ENCODE measurements around the gene PHACTR1. TPM values are rescaled to one million over a fixed set of nuclear protein-coding genes. Genes with fewer than 3 reads are reported as not detected.

PHACTR1 gene
- total RNA-seq, 2 experiments from 2014 or later = 1.3 to 2.3 TPM

DNA sequence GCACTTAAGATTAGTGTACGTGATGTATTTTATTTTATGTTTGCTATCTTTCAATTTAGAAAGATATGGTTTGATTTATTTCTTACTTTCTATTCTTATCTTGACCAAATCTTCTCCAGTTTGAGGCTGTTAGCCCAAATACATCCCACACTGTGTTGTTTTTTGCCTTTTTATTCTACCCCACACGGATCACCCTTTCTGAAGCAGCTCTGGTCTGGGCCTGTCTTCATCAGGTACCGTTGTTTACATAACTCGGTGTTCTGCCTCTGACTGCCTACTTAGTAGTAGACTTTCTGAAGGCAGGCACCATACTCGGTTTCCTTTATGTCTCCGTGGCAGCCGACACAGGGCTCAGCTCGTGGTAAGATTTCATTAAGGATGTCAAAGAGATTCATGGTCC lies 95.0 kb downstream of the PHACTR1 start:
- no peaks in the 10 kb centered on the region for H3K36me3 ChIP-seq (ENCODE audit: insufficient read depth, low read length)
- H3K4me1 Mint-ChIP-seq (ENCODE audit: low read depth) = no peaks in the 10 kb centered on the region
- CTCF ChIA-PET = no interaction called here
- TF ChIP-seq CTCF (IDR thresholded peaks at IDR 0.05) = no peak
- H3K4me1 ChIP-seq (ENCODE audit: insufficient read depth, low read length) = no peaks in the 10 kb centered on the region
- peaks cover under 1% of the 10 kb centered on the region for H3K27me3 Mint-ChIP-seq
- intact Hi-C loops (cut with DNase I, micrococcal nuclease) = no loop called here
- ATAC-seq (ENCODE audit: poor library complexity) = no peak
- POLR2A ChIA-PET = no interaction called here
- H3K27ac ChIP-seq (ENCODE audit: low read depth in 1 of 2, low read length in 2 of 2) = no peak overlapping the region
- peaks cover 0 to 4% of the 10 kb centered on the region in 2 experiments for H3K27me3 ChIP-seq (ENCODE audit: control insufficient read depth in 1 of 2, insufficient read depth in 2 of 2, low read length in 2 of 2)
- no peaks in the 10 kb centered on the region for H3K9me3 Mint-ChIP-seq
- no peak overlapping the region for H3K4me3 ChIP-seq (ENCODE audit: low read length)
- no peaks in the 10 kb centered on the region for H3K9me3 ChIP-seq (ENCODE audit: control insufficient read depth in 1 of 2, insufficient read depth in 1 of 2, low read length in 2 of 2)
- H3K36me3 Mint-ChIP-seq (ENCODE audit: low read depth) = no peaks in the 10 kb centered on the region
- no peak overlapping the region for H3K27ac Mint-ChIP-seq
- H3K4me3 Mint-ChIP-seq = no peak overlapping the region
- no peak for DNase-seq

GRCh38 chr6:12813321-12813720 lies 96.8 kb downstream of the PHACTR1 start:
- H3K27me3 Mint-ChIP-seq = peaks cover 7% of the 10 kb centered on the region
- no peak for TF ChIP-seq CTCF (IDR thresholded peaks at IDR 0.05)
- ATAC-seq (ENCODE audit: poor library complexity) (no peak), DNase-seq (no peak)
- CTCF ChIA-PET = no interaction called here
- H3K9me3 Mint-ChIP-seq = no peaks in the 10 kb centered on the region
- no peak overlapping the region for H3K27ac Mint-ChIP-seq
- intact Hi-C loops (cut with DNase I, micrococcal nuclease) = no loop called here
- H3K36me3 Mint-ChIP-seq (ENCODE audit: low read depth) = no peaks in the 10 kb centered on the region
- Histone ChIP-seq H3K4me1 (ENCODE audit: insufficient read depth, low read length) (no peaks in the 10 kb centered on the region), H3K27me3 (ENCODE audit: control insufficient read depth in 1 of 2, insufficient read depth in 2 of 2, low read length in 2 of 2) (no peaks in the 10 kb centered on the region), H3K9me3 (ENCODE audit: control insufficient read depth in 1 of 2, insufficient read depth in 1 of 2, low read length in 2 of 2) (no peaks in the 10 kb centered on the region), H3K27ac (ENCODE audit: low read depth in 1 of 2, low read length in 2 of 2) (no peak overlapping the region), H3K36me3 (ENCODE audit: insufficient read depth, low read length) (no peaks in the 10 kb centered on the region), H3K4me3 (ENCODE audit: low read length) (no peak overlapping the region)
- no peaks in the 10 kb centered on the region for H3K4me1 Mint-ChIP-seq (ENCODE audit: low read depth)
- POLR2A ChIA-PET = no interaction called here
- no peak overlapping the region for H3K4me3 Mint-ChIP-seq

- Mint-ChIP-seq H3K4me3 (no peak overlapping the region), H3K27ac (no peak overlapping the region), H3K27me3 (peaks cover 7% of the 10 kb centered on the region), H3K36me3 (ENCODE audit: low read depth) (no peaks in the 10 kb centered on the region), H3K4me1 (ENCODE audit: low read depth) (no peaks in the 10 kb centered on the region), H3K9me3 (no peaks in the 10 kb centered on the region)
- no peaks in the 10 kb centered on the region for H3K27me3 ChIP-seq (ENCODE audit: control insufficient read depth in 1 of 2, insufficient read depth in 2 of 2, low read length in 2 of 2)
- no peak for TF ChIP-seq CTCF (IDR thresholded peaks at IDR 0.05)
- intact Hi-C loops (cut with DNase I, micrococcal nuclease) = no loop called here
- no peak overlapping the region for H3K4me3 ChIP-seq (ENCODE audit: low read length)
- no peak for DNase-seq
- no peaks in the 10 kb centered on the region for H3K9me3 ChIP-seq (ENCODE audit: control insufficient read depth in 1 of 2, insufficient read depth in 1 of 2, low read length in 2 of 2)
- no peak for ATAC-seq (ENCODE audit: poor library complexity)
- no peak overlapping the region for H3K27ac ChIP-seq (ENCODE audit: low read depth in 1 of 2, low read length in 2 of 2)
- CTCF ChIA-PET = no interaction called here
- no peaks in the 10 kb centered on the region for H3K4me1 ChIP-seq (ENCODE audit: insufficient read depth, low read length)
- POLR2A ChIA-PET = no interaction called here
- H3K36me3 ChIP-seq (ENCODE audit: insufficient read depth, low read length) = no peaks in the 10 kb centered on the region
Observed at GRCh38 chr6:12814015-12814414, 97.4 kb downstream of the PHACTR1 start.

Measured in CD4-positive, alpha-beta T cell (primary cell).